GM12878 (cell line): Measurements from ENCODE around the gene ETV6. TPM values are rescaled to one million over a fixed set of nuclear protein-coding genes. Genes with fewer than 3 reads are reported as not detected.

Experiments used
- ATAC-seq: fragments of 200-7000 bp; cut with Tn5 transposase; 3 replicates; pipeline ENCODE4 v1.9.1; 2020; ENCODE audit warnings: mild to moderate bottlenecking, moderate library complexity
- BruUV-seq: library from RNA; stranded (reverse); fragments of 400-500 nt; replicated peaks from 2 replicates; lab custom pipeline; 2021; lab: Mats Ljungman, UMichigan
- CTCF ChIA-PET: fragments of 300-600 bp; sonication (Branson Sonifier 250); formaldehyde crosslinking; extraction: SDS; loops from one replicate; lab custom pipeline; 2021; ENCODE audit warnings: inconsistent platforms; lab: Yijun Ruan, JAX
- POLR2A ChIA-PET: fragments of 350-600 bp; formaldehyde crosslinking; extraction: SDS; loops from one replicate; lab custom pipeline; 2021; ENCODE audit warnings: inconsistent platforms; lab: Charles Lee
- RAD21 ChIA-PET: fragments of 300-600 bp; sonication (Branson Sonifier 250); formaldehyde crosslinking; loops from one replicate; lab custom pipeline; 2023; ENCODE audit warnings: antibody characterized with exemption; ENCODE audit not compliant: unreplicated experiment; lab: Charles Lee
- SMC1A ChIA-PET: fragments of 300-600 bp; sonication (Branson Sonifier 250); formaldehyde crosslinking; loops from one replicate; lab custom pipeline; 2023; ENCODE audit not compliant: unreplicated experiment, uncharacterized antibody; lab: Charles Lee
- DNase-seq: peaks from one replicate; pipeline ENCODE4 v3.0.0-alpha.2; 2011; ENCODE audit warnings: low read depth, low spot score
- FAIRE-seq: peaks from 3 replicates; lab custom pipeline; 2011; peaks lifted over from hg19 to GRCh38; lab: Jason Lieb, UNC
- H2AFZ ChIP-seq: 2 replicates; pipeline ENCODE4 v1.6.0; 2011; ENCODE audit warnings: low read depth, low read length, control low read depth; ENCODE audit not compliant: control insufficient read depth
- H3K27ac ChIP-seq: 2 replicates; pipeline ENCODE4 v1.5.1; 2011; ENCODE audit warnings: control low read depth; ENCODE audit not compliant: control insufficient read depth, insufficient read depth
- H3K27me3 ChIP-seq, 2 experiments: replicated peaks in 1 of 2; 2 replicates each; pipeline versions ENCODE4 v1.6.0 to v1.6.1; 2011; ENCODE audit warnings: low read length in 1 of 2; ENCODE audit not compliant: control insufficient read depth in 2 of 2, insufficient read depth in 2 of 2
- H3K36me3 ChIP-seq, 2 experiments: 2 replicates each; pipeline ENCODE4 v1.5.1; 2011; ENCODE audit warnings: low read length in 1 of 2; ENCODE audit not compliant: control insufficient read depth in 2 of 2, insufficient read depth in 2 of 2
- H3K4me1 ChIP-seq: 2 replicates; pipeline ENCODE4 v1.6.1; 2011; ENCODE audit warnings: mild to moderate bottlenecking, low read length, moderate library complexity, mixed read lengths; ENCODE audit not compliant: control insufficient read depth, insufficient read depth
- H3K4me2 ChIP-seq: 2 replicates; pipeline ENCODE4 v1.6.0; 2011; ENCODE audit warnings: control low read depth; ENCODE audit not compliant: control insufficient read depth, insufficient read depth
- H3K4me3 ChIP-seq: fragments of 200-600 bp; sonication (generic); 2 replicates; pipeline ENCODE4 v1.5.1; 2016
- H3K79me2 ChIP-seq: 2 replicates; pipeline ENCODE4 v1.6.0; 2011; ENCODE audit warnings: low read length; ENCODE audit not compliant: control insufficient read depth, insufficient read depth
- H3K9ac ChIP-seq: 2 replicates; pipeline ENCODE4 v1.8.0; 2011; ENCODE audit warnings: low read length, control low read depth, mixed read lengths; ENCODE audit not compliant: control insufficient read depth, insufficient read depth
- H3K9me3 ChIP-seq: replicated peaks from 3 replicates; pipeline ENCODE4 v1.5.1; 2011; ENCODE audit warnings: mild to moderate bottlenecking, low read length; ENCODE audit not compliant: control insufficient read depth, insufficient read depth
- H4K20me1 ChIP-seq: 2 replicates; pipeline ENCODE4 v1.6.0; 2011; ENCODE audit not compliant: control insufficient read depth, insufficient read depth
- CBFB ChIP-seq: IDR thresholded peaks from 2 replicates; pipeline ENCODE4 v1.6.1; 2016; ENCODE audit warnings: antibody characterized with exemption, low read depth
- ELK1 ChIP-seq: IDR thresholded peaks from 2 replicates; pipeline ENCODE4 v1.6.1; 2012; ENCODE audit warnings: low read depth, low read length, improper control_type of control experiment
- EZH2 ChIP-seq: IDR thresholded peaks from 2 replicates; pipeline ENCODE4 v1.6.1; 2012; ENCODE audit warnings: low read depth, mild to moderate bottlenecking, control low read depth, inconsistent platforms, low read length, borderline replicate concordance; ENCODE audit not compliant: control insufficient read depth
- HDGF ChIP-seq: fragments of 450-650 bp; IDR thresholded peaks from 2 replicates; pipeline ENCODE4 v1.6.1; 2016; ENCODE audit warnings: antibody characterized with exemption
- MXI1 ChIP-seq: fragments of 150-350 bp; IDR thresholded peaks from 2 replicates; pipeline ENCODE4 v1.6.1; 2011; ENCODE audit warnings: low read depth, mild to moderate bottlenecking, inconsistent platforms, low read length, improper control_type of control experiment
- NR2C1 ChIP-seq: fragments of 450-650 bp; IDR thresholded peaks from 2 replicates; pipeline ENCODE4 v1.6.1; 2017; ENCODE audit warnings: antibody characterized with exemption, mild to moderate bottlenecking, moderate library complexity
- RBBP5 ChIP-seq: fragments of 200-600 bp; sonication (generic); conservative IDR thresholded peaks from 2 replicates; pipeline ENCODE4 v1.6.1; 2016
- SREBF1 ChIP-seq: IDR thresholded peaks from 2 replicates; pipeline ENCODE4 v1.6.1; 2012; ENCODE audit warnings: mild to moderate bottlenecking, low read length
- ZZZ3 ChIP-seq: IDR thresholded peaks from 2 replicates; pipeline ENCODE4 v1.6.1; 2011; ENCODE audit warnings: low read depth; ENCODE audit not compliant: control insufficient read depth, insufficient read length
- WGBS: methylation state at CpG from one replicate; pipeline ENCODE4 v1.1.6; 2016; ENCODE audit warnings: low lambda C conversion rate; ENCODE audit not compliant: insufficient replicate concordance, insufficient coverage; ENCODE audit errors: missing lambda C conversion rate; 5-methylcytosine and 5-hydroxymethylcytosine counted together
- in situ Hi-C: fragments of 300-500 bp; cut with MboI; formaldehyde crosslinking; loops from 9 replicates; pipeline ENCODE4 v1.14.3; 2018; ENCODE audit warnings: mixed read lengths
- intact Hi-C: fragments of 100-400 bp; cut with micrococcal nuclease; formaldehyde crosslinking; loops from one replicate; pipeline ENCODE4 v1.14.2; 2022; ENCODE audit not compliant: unreplicated experiment
- polyA plus RNA-seq, 11 experiments: library from polyadenylated mRNA; depleted of rRNA in 4 of 11; unstranded in 6 of 11; stranded (reverse) in 5 of 11; fragments of >200 nt; fragmentation: Nextera tagmentation in 4 of 11; fragmentation: Illumina TruSeq in 1 of 11; extraction: Ambion mirVana in 4 of 11; extraction: Trizol in 1 of 11; gene quantifications; 1 replicate in 1 of 11; 2 replicates in 10 of 11; pipeline versions ENCODE4 v1.2.1 to v1.2.3, GENCODE V29; 2011 to 2016; ENCODE audit warnings: inconsistent platforms in 2 of 11, missing spikeins in 2 of 11, low read depth in 1 of 11
- total RNA-seq, 4 experiments: library from RNA; depleted of rRNA in 3 of 4; stranded (reverse); fragments of >200 nt in 3 of 4; fragmentation: Illumina TruSeq in 1 of 4; extraction: Trizol in 1 of 4; gene quantifications; 2 replicates each; pipeline versions ENCODE4 v1.2.1 to v1.2.3, GENCODE V29; 2013 to 2021

The ETV6 gene
- total and polyA plus RNA-seq, 10 of the 15 experiments (the other 5 are each of a cell fraction or from before 2014, with no cell fraction given): 6.6 to 74.8 (median 24.6) TPM

- CTCF ChIA-PET: interaction anchor here (0.6 to 1.6 kb wide), 4 partner anchors 37 to 194 kb away, joined by 3 to 5 read pairs (median 3); no protein-coding TSS in a partner anchor
- FAIRE-seq (no peak), DNase-seq (no peak), ATAC-seq (no peak)
- BruUV-seq: no TSS peak
- Histone ChIP-seq H3K79me2 (peaks cover 33% of the 10 kb centered on the region), H3K36me3 (peaks cover 15 to 26% of the 10 kb centered on the region in 2 experiments), H3K4me1 (peaks cover 52% of the 10 kb centered on the region), H4K20me1 (no peaks in the 10 kb centered on the region), H2AFZ (no peak overlapping the region), H3K4me3 (no peak overlapping the region), H3K4me2 (no peak overlapping the region), H3K27ac (peak overlapping the region; percentile 97), H3K27me3 (no peaks in the 10 kb centered on the region), H3K9me3 (no peaks in the 10 kb centered on the region), H3K9ac (no peak overlapping the region)
- WGBS: 75% methylated on average over 8 of the region's 8 CpGs
- no peak for TF ChIP-seq EZH2
- no peak for TF ChIP-seq NR2C1
- TF ChIP-seq ZZZ3: no peak
- no peak for TF ChIP-seq MXI1
- TF ChIP-seq ELK1: no peak
- no peak for TF ChIP-seq SREBF1
- no peak for TF ChIP-seq CBFB
- TF ChIP-seq RBBP5: no peak
- no peak for TF ChIP-seq HDGF
- POLR2A ChIA-PET: interaction anchor here (1.1 to 1.4 kb wide), 2 partner anchors 9 to 13 kb away, joined by 3 to 4 read pairs; no protein-coding TSS in a partner anchor
- SMC1A ChIA-PET: interaction anchor here (0.8 to 4.3 kb wide), 8 partner anchors 10 to 193 kb away, joined by 3 to 17 read pairs (median 6); no protein-coding TSS in a partner anchor
- intact Hi-C loops (no loop called here), in situ Hi-C loops (loop anchor here (5.0 kb wide), 1 partner anchor 272 kb away; no protein-coding TSS in a partner anchor)
- RAD21 ChIA-PET: interaction anchor here (1.3 to 6.7 kb wide), 2 partner anchors 17 to 194 kb away, joined by 3 to 34 read pairs; no protein-coding TSS in a partner anchor
These were observed 189.7 kb downstream of the ETV6 start for GRCh38 chr12:11839091-11839641.
